HEK293T (cell line): ENCODE data around the gene RET.

Source experiments
- CTCF ChIA-PET: fragments of 350-600 bp; formaldehyde crosslinking; extraction: SDS; loops from one replicate; lab custom pipeline; 2021; ENCODE audit warnings: antibody characterized with exemption, inconsistent platforms; lab: Yijun Ruan, JAX
- POLR2A ChIA-PET: fragments of 350-600 bp; formaldehyde crosslinking; extraction: SDS; loops from one replicate; lab custom pipeline; 2020; ENCODE audit warnings: antibody characterized with exemption, inconsistent platforms; lab: Yijun Ruan, JAX
- DNase-seq: peaks from one replicate; pipeline ENCODE4 v3.0.0; 2012; ENCODE audit warnings: mixed read lengths; ENCODE audit errors: extremely low spot score
- ARNT ChIP-seq: fragments of 450-650 bp; IDR thresholded peaks from 2 replicates; pipeline ENCODE4 v1.6.1; 2017; ENCODE audit warnings: mild to moderate bottlenecking
- BHLHE40 ChIP-seq: fragments of 450-650 bp; IDR thresholded peaks from 2 replicates; pipeline ENCODE4 v1.6.1; 2016; ENCODE audit warnings: mild to moderate bottlenecking, moderate library complexity, borderline replicate concordance
- CTBP1 ChIP-seq: fragments of 450-650 bp; IDR thresholded peaks from 2 replicates; pipeline ENCODE4 v1.6.1; 2016; ENCODE audit warnings: borderline replicate concordance
- ELF4 ChIP-seq: fragments of 450-650 bp; IDR thresholded peaks from 2 replicates; pipeline ENCODE4 v1.6.1; 2017; ENCODE audit warnings: antibody characterized with exemption
- FOXA1 ChIP-seq: fragments of 450-650 bp; IDR thresholded peaks from 2 replicates; pipeline ENCODE4 v1.6.1; 2016; ENCODE audit warnings: mild to moderate bottlenecking
- FOXK2 ChIP-seq: fragments of 450-650 bp; IDR thresholded peaks from 2 replicates; pipeline ENCODE4 v1.6.1; 2016; ENCODE audit warnings: mild to moderate bottlenecking
- FOXM1 ChIP-seq: fragments of 450-650 bp; IDR thresholded peaks from 2 replicates; pipeline ENCODE4 v1.6.1; 2017; ENCODE audit warnings: mild to moderate bottlenecking, borderline replicate concordance
- HDGF ChIP-seq: fragments of 450-650 bp; IDR thresholded peaks from 2 replicates; pipeline ENCODE4 v1.6.1; 2017; ENCODE audit warnings: antibody characterized with exemption, borderline replicate concordance
- L3MBTL2 ChIP-seq: fragments of 450-650 bp; conservative IDR thresholded peaks from 2 replicates; pipeline ENCODE4 v1.6.1; 2016; ENCODE audit warnings: mild to moderate bottlenecking
- LEF1 ChIP-seq: fragments of 450-650 bp; IDR thresholded peaks from 2 replicates; pipeline ENCODE4 v1.6.1; 2017; ENCODE audit warnings: mild to moderate bottlenecking, borderline replicate concordance
- NFRKB ChIP-seq: fragments of 450-650 bp; IDR thresholded peaks from 2 replicates; pipeline ENCODE4 v1.6.1; 2016; ENCODE audit warnings: mild to moderate bottlenecking, moderate library complexity
- PKNOX1 ChIP-seq: fragments of 450-650 bp; IDR thresholded peaks from 2 replicates; pipeline ENCODE4 v1.6.1; 2016
- SP1 ChIP-seq: fragments of 450-650 bp; IDR thresholded peaks from 2 replicates; pipeline ENCODE4 v1.6.1; 2017
- SUZ12 ChIP-seq: fragments of 450-650 bp; IDR thresholded peaks from 2 replicates; pipeline ENCODE4 v1.6.1; 2016; ENCODE audit warnings: mild to moderate bottlenecking
- TARDBP ChIP-seq: fragments of 450-650 bp; IDR thresholded peaks from 2 replicates; pipeline ENCODE4 v1.6.1; 2016
- ZNF384 ChIP-seq: fragments of 450-650 bp; IDR thresholded peaks from 2 replicates; pipeline ENCODE4 v1.6.1; 2016

Gene RET

GRCh38 chr10:43084812-43085211, 7.9 kb downstream of the RET start:
- POLR2A ChIA-PET, result no interaction called here
- no peak for DNase-seq
- TF ChIP-seq TARDBP, result no peak
- TF ChIP-seq ZNF384, result no peak
- TF ChIP-seq BHLHE40, result no peak
- no peak for TF ChIP-seq ARNT
- TF ChIP-seq L3MBTL2, result no peak
- no peak for TF ChIP-seq FOXM1
- TF ChIP-seq LEF1, result no peak
- no peak for TF ChIP-seq HDGF
- no peak for TF ChIP-seq NFRKB
- TF ChIP-seq CTBP1, result no peak
- no peak for TF ChIP-seq PKNOX1
- TF ChIP-seq FOXK2, result no peak
- TF ChIP-seq ELF4, result no peak
- TF ChIP-seq FOXA1, result no peak
- TF ChIP-seq SP1, result no peak
- TF ChIP-seq SUZ12, result no peak
- CTCF ChIA-PET, result interaction anchor here (0.5 kb wide), 1 partner anchor 117 kb away, joined by 3 read pairs; no protein-coding TSS in a partner anchor

- TF ChIP-seq FOXK2 (no peak), TARDBP (no peak), SUZ12 (no peak), PKNOX1 (no peak), ELF4 (no peak), ARNT (no peak), L3MBTL2 (no peak), ZNF384 (no peak), HDGF (no peak), BHLHE40 (no peak)
- no peak for DNase-seq
- ChIA-PET CTCF (no interaction called here), POLR2A (no interaction called here)
Observed at GRCh38 chr10:43086321-43086942, 9.6 kb downstream of the RET start.

GRCh38 chr10:43089519-43089918, 12.7 kb downstream of the RET start:
- DNase-seq, result no peak
- ChIA-PET POLR2A (no interaction called here), CTCF (no interaction called here)
- TF ChIP-seq TARDBP, result no peak
- TF ChIP-seq SP1, result no peak
- TF ChIP-seq ARNT, result no peak
- no peak for TF ChIP-seq FOXA1
- no peak for TF ChIP-seq L3MBTL2
- no peak for TF ChIP-seq CTBP1
- TF ChIP-seq BHLHE40, result no peak
- TF ChIP-seq FOXK2, result no peak
- no peak for TF ChIP-seq HDGF
- TF ChIP-seq FOXM1, result no peak
- no peak for TF ChIP-seq PKNOX1

GRCh38 chr10:43090188-43090587, 13.3 kb downstream of the RET start:
- POLR2A ChIA-PET, result no interaction called here
- TF ChIP-seq FOXK2, result no peak
- CTCF ChIA-PET, result no interaction called here
- no peak for DNase-seq

GRCh38 chr10:43090664-43091063, 13.8 kb downstream of the RET start:
- ChIA-PET POLR2A (no interaction called here), CTCF (no interaction called here)
- no peak for DNase-seq
- no peak for TF ChIP-seq ARNT
- no peak for TF ChIP-seq SUZ12
- TF ChIP-seq FOXA1, result no peak
- TF ChIP-seq NFRKB, result no peak
- TF ChIP-seq FOXM1, result no peak
- TF ChIP-seq ELF4, result no peak

- DNase-seq, result no peak
- no peak for TF ChIP-seq BHLHE40
- CTCF ChIA-PET, result interaction anchor here (1.0 kb wide), 1 partner anchor 12 kb away, joined by 9 read pairs; no protein-coding TSS in a partner anchor
- POLR2A ChIA-PET, result no interaction called here
Observed at GRCh38 chr10:43091846-43092245, 15.0 kb downstream of the RET start.

- DNase-seq, result peak; percentile 16
- ChIA-PET CTCF (no interaction called here), POLR2A (no interaction called here)
- TF ChIP-seq SP1 (no peak), FOXK2 (no peak), CTBP1 (no peak), NFRKB (no peak), ARNT (no peak), FOXA1 (no peak), TARDBP (no peak), L3MBTL2 (no peak), SUZ12 (no peak), LEF1 (no peak), PKNOX1 (no peak), FOXM1 (no peak), HDGF (no peak), BHLHE40 (no peak), ZNF384 (no peak), ELF4 (no peak)
Observed at GRCh38 chr10:43093423-43094076, 16.7 kb downstream of the RET start.
